IPS-18a (cell line): ENCODE data around the gene SEZ6L2.
"Not testable (repeated sequence)": the region's sequence is repeated elsewhere in the genome, so short reads cannot be mapped to it uniquely, and the experiment has no call there.

ENCODE experiments used
- H3K27ac ChIP-seq: one replicate; pipeline ENCODE4 v1.5.1; 2013; ENCODE audit warnings: low read length
- H3K27me3 ChIP-seq: one replicate; pipeline ENCODE4 v1.6.1; 2013; ENCODE audit warnings: mild to moderate bottlenecking, low read length; ENCODE audit not compliant: control insufficient read depth, insufficient read depth
- H3K36me3 ChIP-seq: one replicate; pipeline ENCODE4 v1.6.1; 2013; ENCODE audit warnings: low read depth, low read length; ENCODE audit not compliant: control insufficient read depth
- H3K4me1 ChIP-seq: one replicate; pipeline ENCODE4 v1.6.1; 2013; ENCODE audit warnings: low read depth, low read length; ENCODE audit not compliant: control insufficient read depth
- H3K4me3 ChIP-seq: one replicate; pipeline ENCODE4 v1.5.1; 2013; ENCODE audit warnings: low read length
- H3K9ac ChIP-seq: one replicate; pipeline ENCODE4 v1.6.1; 2013; ENCODE audit warnings: mild to moderate bottlenecking, low read length, moderate library complexity
- H3K9me3 ChIP-seq: one replicate; pipeline ENCODE4 v1.6.1; 2013; ENCODE audit warnings: low read depth, low read length; ENCODE audit not compliant: control insufficient read depth

Gene SEZ6L2

DNA sequence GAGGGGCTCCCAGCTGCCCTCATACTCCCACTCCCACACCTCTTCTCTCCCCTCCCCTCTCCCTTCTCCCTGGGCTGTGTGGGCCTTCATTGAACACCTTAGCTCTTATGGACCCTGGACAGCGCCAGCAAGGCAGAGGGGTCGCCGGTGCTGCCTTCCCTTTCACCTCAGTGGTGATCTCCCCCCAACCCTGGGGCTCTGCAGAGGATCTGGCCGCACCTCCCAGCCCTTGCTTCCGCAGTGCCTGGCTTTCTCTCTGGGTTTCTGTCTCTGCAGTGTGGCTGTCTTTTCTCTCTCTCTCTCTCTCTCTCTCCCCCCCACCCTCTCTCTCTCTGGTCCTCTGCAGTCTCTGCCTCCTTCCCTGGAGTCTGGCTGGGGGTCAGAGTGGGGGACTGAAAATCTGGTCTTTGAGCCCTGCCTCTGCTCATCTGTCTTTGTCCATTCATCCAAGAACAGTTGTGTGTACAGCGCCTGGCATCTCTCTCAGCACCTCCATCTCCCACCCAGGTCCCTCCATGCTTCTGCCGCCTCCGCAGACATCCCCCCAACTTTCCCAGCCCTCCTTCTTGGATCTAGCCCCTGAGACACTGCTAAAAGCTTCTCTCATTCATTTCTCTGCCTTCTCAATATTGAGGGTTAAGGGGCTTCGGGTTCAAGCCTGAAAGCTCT is 1.1 kb downstream of the SEZ6L2 start:
- H3K4me1 ChIP-seq = peaks cover 9% of the 10 kb centered on the region
- H3K27me3 ChIP-seq = no peaks in the 10 kb centered on the region
- H3K9ac ChIP-seq = peak overlapping the region; percentile 66
- H3K9me3 ChIP-seq = no peaks in the 10 kb centered on the region
- peak overlapping the region; percentile 91 for H3K4me3 ChIP-seq
- no peaks in the 10 kb centered on the region for H3K36me3 ChIP-seq
- no peak overlapping the region for H3K27ac ChIP-seq

DNA sequence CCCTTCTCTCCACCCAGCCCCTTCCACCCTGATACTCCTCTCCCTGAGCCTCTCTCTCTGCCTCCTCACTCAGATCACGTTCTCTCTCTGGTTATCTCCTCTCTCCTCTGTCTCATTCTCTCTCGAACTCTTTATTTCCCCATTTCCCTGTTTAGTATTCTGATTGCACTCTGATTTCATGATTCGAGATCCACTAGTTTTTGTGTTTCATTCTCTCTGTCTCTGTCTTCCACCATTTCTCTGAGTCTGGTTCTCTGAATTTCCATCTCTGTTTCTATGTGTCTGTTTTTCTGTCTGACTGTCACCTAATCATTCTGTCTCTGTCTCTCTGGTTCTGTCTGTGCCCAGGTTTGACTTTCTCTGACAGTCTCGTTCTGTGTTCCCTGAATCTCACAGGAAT is 2.0 kb downstream of the SEZ6L2 start:
- no peaks in the 10 kb centered on the region for H3K27me3 ChIP-seq
- H3K9me3 ChIP-seq = no peaks in the 10 kb centered on the region
- no peaks in the 10 kb centered on the region for H3K36me3 ChIP-seq
- peaks cover 9% of the 10 kb centered on the region for H3K4me1 ChIP-seq
- no peak overlapping the region for H3K9ac ChIP-seq
- no peak overlapping the region for H3K4me3 ChIP-seq
- no peak overlapping the region for H3K27ac ChIP-seq

GRCh38 chr16:29896841-29897240 is 2.5 kb downstream of the SEZ6L2 start:
- H3K9me3 ChIP-seq = no peaks in the 10 kb centered on the region
- no peak overlapping the region for H3K9ac ChIP-seq

GRCh38 chr16:29894352-29894751 is 5.0 kb downstream of the SEZ6L2 start:
- no peaks in the 10 kb centered on the region for H3K4me1 ChIP-seq
- no peaks in the 10 kb centered on the region for H3K36me3 ChIP-seq
- H3K27me3 ChIP-seq = no peaks in the 10 kb centered on the region
- H3K9me3 ChIP-seq = no peaks in the 10 kb centered on the region
- H3K9ac ChIP-seq = no peak overlapping the region
- no peak overlapping the region for H3K27ac ChIP-seq
- H3K4me3 ChIP-seq = no peak overlapping the region

More at GRCh38 chr16:29896841-29897240, 2.5 kb downstream of the SEZ6L2 start:
- no peaks in the 10 kb centered on the region for H3K36me3 ChIP-seq
- no peak overlapping the region for H3K27ac ChIP-seq
- no peaks in the 10 kb centered on the region for H3K27me3 ChIP-seq
- H3K4me1 ChIP-seq = peaks cover 9% of the 10 kb centered on the region
- H3K4me3 ChIP-seq = no peak overlapping the region

DNA sequence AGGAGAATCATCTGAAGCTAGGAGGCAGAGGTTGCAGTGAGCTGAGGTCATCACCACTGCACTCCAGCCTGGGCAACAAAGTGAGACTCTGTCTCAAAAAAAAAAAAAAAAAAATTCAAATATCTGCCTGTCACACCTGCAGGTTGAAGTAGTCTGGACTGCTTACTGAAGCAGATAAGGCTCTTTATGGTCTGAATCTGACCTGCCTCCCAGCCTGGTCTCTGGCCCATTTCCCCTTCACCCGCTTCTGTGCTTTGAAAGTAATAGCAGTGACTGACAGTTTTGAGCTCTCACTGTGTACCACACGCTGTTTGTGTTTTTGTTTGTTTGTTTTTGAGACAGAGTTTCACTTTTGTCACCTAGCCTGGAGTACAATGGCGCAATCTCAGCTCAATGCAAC is 5.8 kb downstream of the SEZ6L2 start:
- Histone ChIP-seq H3K27ac (no peak overlapping the region), H3K9ac (no peak overlapping the region), H3K9me3 (no peaks in the 10 kb centered on the region), H3K4me3 (no peak overlapping the region), H3K27me3 (no peaks in the 10 kb centered on the region), H3K4me1 (no peaks in the 10 kb centered on the region), H3K36me3 (no peaks in the 10 kb centered on the region)

DNA sequence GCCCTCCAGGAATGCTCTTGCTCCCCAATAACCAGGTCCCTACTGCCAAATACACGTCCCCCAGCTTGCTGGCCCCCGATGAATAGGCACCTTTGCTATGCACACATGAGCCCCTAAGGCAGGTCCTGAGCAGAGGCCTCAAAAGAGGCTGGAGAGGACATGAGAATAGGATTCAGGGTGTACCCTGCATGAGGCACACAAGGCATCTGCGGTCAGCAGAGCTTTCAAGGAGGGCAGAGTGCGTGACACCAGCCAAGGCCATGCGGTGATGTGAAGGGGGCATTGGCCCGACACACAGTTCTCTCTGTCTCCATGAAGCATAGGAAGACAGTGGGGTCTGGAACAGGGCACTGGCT is 6.9 kb downstream of the SEZ6L2 start:
- Histone ChIP-seq H3K36me3 (no peaks in the 10 kb centered on the region), H3K27me3 (no peaks in the 10 kb centered on the region), H3K9ac (no peak overlapping the region), H3K4me1 (no peaks in the 10 kb centered on the region), H3K4me3 (no peak overlapping the region), H3K9me3 (no peaks in the 10 kb centered on the region), H3K27ac (no peak overlapping the region)

DNA sequence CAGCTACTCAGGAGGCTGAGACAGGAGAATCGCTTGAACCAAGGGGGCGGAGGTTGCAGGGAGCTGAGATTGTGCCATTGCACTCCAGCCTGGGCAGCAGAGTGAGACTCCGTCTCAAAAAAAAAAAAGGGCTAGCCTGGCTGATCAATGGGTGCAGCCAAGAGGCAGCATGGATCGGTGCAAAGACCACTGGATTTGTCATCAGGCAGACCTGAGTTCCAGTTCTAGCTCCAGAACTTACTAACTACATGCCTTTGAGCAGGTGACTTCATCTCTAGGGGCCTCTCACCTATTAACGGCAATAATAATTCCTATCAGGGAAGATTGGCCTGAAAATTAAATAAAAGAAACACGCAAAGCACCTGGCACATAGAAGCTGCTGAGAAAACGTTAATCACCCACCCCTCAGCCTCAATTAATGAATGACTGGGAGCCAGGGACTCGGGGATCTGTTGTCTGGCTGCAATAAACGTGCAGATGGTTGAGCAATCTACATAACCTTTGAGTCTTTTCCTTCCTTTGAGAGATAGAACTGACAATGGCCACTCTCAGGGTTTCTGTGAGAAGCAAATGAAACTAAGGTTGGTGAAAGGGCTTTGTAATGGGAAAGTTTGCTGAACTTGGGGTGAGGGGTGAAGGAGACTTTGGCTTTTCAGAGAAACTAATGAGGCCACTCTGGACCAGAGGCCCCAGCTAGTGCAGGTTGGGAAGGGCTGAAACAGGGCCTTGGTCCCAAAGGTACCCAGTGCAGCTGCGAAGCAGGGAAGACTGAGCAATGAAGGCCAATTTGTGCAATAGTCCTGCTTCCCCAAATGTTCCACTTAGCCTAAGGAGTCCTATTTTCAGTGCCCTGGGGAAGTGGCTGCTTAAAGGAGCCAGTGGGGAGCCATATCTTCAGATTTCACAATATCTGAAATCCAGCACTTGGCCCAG is 7.6 kb downstream of the SEZ6L2 start:
- H3K27ac ChIP-seq = no peak overlapping the region
- no peaks in the 10 kb centered on the region for H3K4me1 ChIP-seq
- no peak overlapping the region for H3K4me3 ChIP-seq
- no peaks in the 10 kb centered on the region for H3K9me3 ChIP-seq
- no peaks in the 10 kb centered on the region for H3K36me3 ChIP-seq
- H3K9ac ChIP-seq = no peak overlapping the region
- H3K27me3 ChIP-seq = no peaks in the 10 kb centered on the region

DNA sequence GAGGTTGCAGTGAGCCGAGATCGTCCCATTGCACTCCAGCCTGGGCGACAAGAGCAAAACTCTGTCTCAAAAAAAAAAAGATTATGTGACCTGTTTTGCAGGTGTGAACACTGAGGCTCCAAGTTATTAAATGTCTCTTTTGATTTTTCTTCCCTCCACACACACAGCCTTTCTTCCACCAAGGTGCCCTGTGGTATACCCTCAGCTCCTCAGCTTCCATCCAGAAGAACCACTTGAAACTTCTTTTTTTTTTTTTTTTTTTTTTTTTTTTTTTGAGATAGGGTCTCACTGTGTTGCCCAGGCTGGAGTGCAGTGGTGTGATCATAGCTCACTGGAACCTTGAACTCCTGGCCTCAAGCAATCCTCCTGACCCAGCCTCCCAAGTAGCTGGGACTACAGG is 10.0 kb downstream of the SEZ6L2 start:
- H3K36me3 ChIP-seq, H3K4me1 ChIP-seq, H3K9ac ChIP-seq, H3K9me3 ChIP-seq, H3K27me3 ChIP-seq, H3K27ac ChIP-seq, H3K4me3 ChIP-seq: not testable (repeated sequence)

- Histone ChIP-seq H3K9ac (no peak overlapping the region), H3K9me3 (no peaks in the 10 kb centered on the region), H3K4me3 (no peak overlapping the region), H3K27ac (no peak overlapping the region), H3K4me1 (no peaks in the 10 kb centered on the region), H3K27me3 (no peaks in the 10 kb centered on the region), H3K36me3 (peaks cover 9% of the 10 kb centered on the region)
These were observed 15.4 kb downstream of the SEZ6L2 start for GRCh38 chr16:29883987-29884386.

- H3K4me3 ChIP-seq = no peak overlapping the region
- H3K9me3 ChIP-seq = no peaks in the 10 kb centered on the region
- H3K27ac ChIP-seq = no peak overlapping the region
- H3K4me1 ChIP-seq = no peaks in the 10 kb centered on the region
- H3K27me3 ChIP-seq = peaks cover 8% of the 10 kb centered on the region
- no peak overlapping the region for H3K9ac ChIP-seq
- peaks cover 9% of the 10 kb centered on the region for H3K36me3 ChIP-seq
These were observed 18.3 kb downstream of the SEZ6L2 start for GRCh38 chr16:29881050-29881449.

DNA sequence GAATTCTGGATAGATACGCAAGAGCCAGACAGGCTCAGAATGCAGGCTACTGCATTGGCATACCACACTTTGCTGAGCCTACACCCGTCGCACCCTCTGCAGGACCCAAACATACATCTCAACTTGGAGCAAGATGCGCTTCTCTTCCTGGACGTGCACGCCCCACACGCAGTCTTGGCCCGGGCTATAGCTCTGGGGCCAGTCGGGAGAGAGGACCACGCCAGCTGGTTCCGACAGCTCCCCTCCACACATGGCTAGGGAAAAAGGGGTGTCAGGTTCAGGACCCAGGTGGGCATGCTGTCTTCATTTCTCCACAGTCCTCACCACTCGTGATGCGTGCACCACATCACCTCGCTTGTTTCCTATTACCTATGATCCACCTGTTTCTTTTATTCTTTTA is 21.2 kb downstream of the SEZ6L2 start:
- H3K27me3 ChIP-seq = peaks cover 8% of the 10 kb centered on the region
- H3K9me3 ChIP-seq = no peaks in the 10 kb centered on the region
- no peak overlapping the region for H3K4me3 ChIP-seq
- no peaks in the 10 kb centered on the region for H3K4me1 ChIP-seq
- H3K36me3 ChIP-seq = peaks cover 7% of the 10 kb centered on the region
- H3K27ac ChIP-seq = no peak overlapping the region
- H3K9ac ChIP-seq = no peak overlapping the region
